NOMO-1 treated with dmso at 0.1 percent for 144 hours (cell line): ENCODE data around the gene PRELID3B.
"Not testable (repeated sequence)": the region's sequence is repeated elsewhere in the genome, so short reads cannot be mapped to it uniquely, and the experiment has no call there.

Source experiments
- DNase-seq: peaks from one replicate; lab custom pipeline; 2025; ENCODE audit not compliant: unreplicated experiment; lab: John Stamatoyannopoulos, UW

The PRELID3B gene

DNA sequence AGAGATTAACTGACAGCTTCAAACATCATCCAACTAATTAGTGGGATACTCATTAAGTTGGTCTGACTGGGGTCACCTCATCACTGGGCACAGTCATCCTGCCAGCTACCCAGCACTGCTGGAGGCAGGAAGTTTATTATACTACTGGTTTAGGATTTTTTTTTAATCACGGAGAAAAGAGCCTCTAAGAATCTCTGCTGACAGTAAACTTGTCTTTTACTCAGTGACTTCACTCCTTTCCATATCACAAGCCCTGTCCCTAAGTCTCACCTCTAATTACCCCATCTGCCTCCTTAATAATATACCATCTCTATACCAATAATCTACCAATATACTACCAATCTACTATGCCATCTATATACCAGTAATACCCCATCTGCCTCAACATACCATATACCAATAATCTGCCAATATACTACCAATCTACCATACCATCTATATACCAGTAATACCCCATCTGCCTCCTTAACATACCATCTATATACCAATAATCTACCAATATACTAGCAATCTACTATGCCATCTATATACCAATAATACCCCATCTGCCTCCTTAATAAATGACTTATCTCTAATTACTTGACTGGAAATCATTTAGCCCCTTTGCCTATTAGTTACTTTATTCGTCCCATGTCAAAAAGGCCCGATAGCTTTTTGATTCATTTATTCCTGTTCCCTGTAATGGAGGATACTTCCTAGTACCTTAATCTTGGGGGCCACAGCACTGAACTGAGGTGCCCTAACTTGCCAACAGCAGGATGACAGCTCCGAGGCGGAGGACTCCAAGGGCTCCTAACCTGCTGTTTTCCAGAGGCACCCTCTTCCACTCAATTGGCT, 15.5 kb downstream of the PRELID3B start:
- DNase-seq, result no peak

DNA sequence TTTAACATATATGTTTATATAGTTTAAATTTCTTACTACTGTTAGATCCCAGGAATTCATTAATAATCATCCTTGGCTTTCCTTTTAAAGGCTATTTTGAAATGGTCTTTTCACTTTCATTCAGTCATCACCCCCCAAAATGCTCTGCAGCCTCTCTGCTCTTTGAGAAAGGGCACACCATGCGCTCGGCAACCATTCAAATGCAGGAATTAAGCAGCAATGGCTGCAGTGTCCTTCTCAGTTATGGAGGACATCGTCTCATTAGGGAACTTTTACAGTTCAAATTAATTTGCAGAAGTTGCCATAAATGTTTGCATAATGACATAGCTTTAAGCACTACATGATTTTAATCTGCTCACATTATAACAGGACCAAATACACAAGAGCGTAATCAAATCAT, 17.1 kb downstream of the PRELID3B start:
- DNase-seq, result no peak

DNA sequence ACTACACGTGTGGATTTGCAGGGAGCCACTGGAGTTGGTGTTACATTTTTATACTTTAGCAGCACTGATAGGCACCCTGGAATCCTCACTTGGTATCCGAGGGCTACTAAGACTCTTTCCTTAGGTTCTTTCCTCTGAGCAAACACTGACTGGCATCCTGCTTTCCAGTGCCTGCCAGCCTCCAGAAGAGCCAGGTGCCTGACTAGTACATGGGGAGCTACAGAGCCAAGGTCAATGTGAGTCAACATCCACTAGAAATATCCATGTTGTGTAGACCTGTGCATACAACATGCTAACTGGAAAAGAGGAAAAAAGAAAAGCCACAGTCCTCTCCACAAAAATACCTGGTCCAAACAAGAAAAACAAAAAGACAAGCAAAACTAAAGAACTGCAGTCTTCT, 17.5 kb downstream of the PRELID3B start:
- no peak for DNase-seq

DNA sequence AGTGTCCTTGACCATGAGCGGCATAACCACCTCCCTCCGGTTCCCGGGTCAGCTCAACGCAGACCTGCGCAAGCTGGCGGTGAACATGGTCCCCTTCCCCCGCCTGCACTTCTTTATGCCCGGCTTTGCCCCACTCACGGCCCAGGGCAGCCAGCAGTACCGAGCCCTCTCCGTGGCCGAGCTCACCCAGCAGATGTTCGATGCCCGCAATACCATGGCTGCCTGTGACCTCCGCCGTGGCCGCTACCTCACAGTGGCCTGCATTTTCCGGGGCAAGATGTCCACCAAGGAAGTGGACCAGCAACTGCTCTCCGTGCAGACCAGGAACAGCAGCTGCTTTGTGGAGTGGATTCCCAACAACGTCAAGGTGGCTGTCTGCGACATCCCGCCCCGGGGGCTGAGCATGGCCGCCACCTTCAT, 18.5 kb downstream of the PRELID3B start:
- no peak for DNase-seq

DNA sequence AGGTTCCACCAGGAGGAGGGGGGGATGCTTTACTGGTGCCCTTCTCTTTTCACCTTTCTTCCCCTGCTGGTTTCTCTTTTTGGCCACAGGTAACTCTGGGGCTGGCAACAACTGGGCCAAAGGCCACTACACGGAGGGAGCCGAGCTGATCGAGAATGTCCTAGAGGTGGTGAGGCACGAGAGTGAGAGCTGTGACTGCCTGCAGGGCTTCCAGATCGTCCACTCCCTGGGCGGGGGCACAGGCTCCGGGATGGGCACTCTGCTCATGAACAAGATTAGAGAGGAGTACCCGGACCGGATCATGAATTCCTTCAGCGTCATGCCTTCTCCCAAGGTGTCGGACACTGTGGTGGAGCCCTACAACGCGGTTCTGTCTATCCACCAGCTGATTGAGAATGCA, 19.0 kb downstream of the PRELID3B start:
- no peak for DNase-seq

DNA sequence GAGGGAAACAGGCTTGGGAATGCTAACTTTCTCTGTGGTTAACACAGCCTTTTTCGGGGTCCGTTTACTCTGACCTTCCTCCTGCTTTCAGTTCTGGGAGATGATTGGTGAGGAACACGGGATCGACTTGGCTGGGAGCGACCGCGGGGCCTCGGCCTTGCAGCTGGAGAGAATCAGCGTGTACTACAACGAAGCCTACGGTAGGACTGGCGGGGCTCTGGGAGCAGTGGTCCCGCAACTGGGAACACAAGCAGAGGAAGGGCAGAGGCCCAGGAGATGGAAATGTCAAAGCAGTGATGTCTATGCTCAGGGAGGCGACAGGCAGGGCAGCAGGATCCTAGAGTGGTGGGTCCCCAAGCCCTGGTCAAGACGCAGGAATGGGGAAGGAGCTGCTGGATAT, 19.8 kb downstream of the PRELID3B start:
- no peak for DNase-seq

DNA sequence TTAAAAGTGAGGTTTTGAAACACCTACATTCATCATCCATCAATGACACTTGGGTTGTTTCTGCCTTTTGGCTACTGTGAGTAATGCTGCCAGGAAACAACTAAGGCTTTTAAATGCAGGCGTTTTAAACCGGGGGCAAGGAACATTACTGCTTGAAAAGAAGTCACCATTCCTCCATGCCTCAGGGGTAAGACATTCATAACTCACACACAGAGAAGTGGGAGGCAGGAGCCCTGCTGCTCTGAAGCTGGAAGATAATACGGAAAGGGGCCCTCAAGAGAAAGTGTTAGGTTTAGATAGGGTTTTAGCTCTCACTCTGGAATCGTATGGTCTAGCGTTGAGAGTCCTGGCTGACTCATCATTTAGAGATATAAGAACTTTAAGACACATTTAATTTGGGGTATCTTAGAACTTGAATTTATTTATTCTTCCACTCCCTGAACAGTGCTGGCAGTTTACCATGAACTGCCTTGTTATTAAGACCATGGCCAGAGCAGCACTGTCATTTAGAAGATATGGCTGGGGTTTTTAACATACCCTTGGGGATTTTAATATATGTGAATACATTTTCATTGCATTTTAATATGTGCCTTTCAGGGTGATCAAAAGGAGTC, 21.5 kb downstream of the PRELID3B start:
- DNase-seq, result no peak

DNA sequence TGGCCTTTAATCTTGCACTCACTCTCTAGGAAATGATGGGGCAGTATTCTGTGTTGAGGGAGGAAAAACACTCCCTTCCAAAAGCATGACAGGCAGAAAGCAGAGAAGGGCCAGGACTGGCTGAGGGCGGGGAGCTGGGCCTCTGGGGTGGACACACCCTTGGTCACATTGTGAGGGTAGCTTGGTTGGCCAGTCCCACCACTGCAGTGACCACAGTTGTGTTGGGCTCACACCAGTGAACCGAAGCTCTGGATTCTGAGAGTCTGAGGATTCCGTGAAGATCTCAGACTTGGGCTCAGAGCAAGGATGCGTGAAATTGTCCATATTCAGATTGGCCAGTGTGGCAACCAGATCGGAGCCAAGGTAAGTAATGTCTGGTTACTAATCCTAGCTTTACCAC, 23.4 kb downstream of the PRELID3B start, which contains the start of gene TUBB1:
Gene TUBB1, plus strand, starts transcription at position 213 of the 400 bp plus-strand sequence. Its CDS starts 94 bp downstream, at position 307.
- no peak for DNase-seq

DNA sequence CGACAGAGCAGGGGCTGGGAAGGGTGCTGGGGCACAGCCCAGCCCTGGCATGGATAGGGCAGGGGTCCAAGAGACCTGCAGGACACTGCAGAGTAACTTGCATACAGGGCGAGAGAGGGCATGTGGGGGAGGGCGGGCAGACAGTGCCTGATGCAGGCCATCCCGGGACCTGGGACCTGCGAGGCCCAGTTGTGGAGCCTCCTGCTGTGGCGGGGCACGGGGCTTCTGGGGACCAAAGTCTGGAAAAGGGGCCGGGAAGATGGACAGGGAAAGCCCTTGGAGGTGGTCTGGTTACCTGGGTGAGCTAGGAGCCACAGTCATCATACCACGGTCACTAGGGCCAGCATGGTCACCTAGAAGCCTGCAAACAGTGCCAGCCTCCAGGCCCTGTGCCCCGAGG, 23.8 kb downstream of the PRELID3B start:
- no peak for DNase-seq

DNA sequence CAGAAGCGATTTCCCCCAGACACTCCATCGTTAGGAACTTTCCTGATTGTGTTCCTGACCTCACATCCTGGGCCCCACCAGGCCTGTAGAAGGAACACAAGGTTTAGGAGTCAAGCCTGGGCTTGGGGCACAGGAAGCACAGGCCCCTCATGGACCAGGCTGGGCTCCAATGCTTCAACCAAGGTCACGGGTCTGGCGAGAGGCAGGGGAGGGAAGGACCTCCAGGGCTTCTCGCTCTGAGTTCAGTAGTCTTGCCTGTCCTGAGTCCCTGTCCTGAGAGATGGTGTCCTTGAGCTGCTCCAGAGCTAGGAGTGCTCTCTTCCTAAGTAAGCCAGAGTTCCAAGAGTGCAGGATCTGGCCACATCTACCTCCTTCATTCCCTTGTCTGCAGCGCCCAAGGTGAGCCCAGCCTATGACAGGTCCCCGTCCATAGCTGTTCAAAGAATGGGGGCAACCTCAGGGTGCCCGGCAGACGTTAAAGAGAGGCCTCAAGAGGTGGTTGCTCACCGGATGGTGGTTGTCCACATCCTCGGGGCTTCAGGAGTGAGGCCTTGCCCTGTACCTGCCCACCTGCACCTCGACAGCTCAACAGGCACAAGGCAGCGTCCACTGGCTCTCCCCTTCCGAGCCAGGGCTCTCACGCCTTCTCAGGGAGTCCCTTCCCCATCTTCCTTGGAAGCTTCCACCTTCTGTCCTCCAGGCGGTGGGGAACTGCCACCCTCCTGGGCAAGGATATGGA, 24.9 kb downstream of the PRELID3B start:
- DNase-seq, result no peak

DNA sequence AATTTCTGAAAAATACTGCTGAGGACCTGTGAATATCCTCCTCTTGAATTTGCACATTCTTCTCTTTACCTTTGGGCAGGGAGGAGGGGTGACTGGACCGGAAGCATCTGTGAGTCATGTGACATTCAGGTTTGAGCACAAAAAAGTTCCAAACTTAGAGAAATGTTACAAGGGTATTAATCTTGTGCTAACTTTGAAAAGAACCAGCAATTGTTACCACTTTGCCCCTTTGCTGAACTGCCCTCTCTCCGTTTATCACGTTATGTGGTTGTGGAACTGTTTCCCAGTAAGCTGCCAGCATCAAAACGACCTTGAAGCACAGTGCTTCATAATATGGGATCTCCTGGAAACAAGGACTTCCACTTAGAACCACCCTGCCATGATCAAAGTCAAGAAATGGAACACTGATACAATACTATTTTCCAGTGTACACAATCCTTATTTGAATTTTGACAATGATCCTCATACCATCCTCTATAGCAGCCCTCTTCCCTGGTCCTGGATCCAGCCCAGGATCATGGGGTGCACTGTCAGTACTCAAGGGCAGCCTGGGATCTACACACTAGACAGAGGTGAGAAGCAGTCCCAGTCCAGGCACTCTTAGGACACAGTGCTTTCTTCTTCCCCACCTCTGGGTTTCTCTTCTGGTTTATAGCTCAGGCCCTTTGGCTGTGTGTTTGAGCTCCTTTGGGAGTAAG, 25.6 kb downstream of the PRELID3B start:
- no peak for DNase-seq

DNA sequence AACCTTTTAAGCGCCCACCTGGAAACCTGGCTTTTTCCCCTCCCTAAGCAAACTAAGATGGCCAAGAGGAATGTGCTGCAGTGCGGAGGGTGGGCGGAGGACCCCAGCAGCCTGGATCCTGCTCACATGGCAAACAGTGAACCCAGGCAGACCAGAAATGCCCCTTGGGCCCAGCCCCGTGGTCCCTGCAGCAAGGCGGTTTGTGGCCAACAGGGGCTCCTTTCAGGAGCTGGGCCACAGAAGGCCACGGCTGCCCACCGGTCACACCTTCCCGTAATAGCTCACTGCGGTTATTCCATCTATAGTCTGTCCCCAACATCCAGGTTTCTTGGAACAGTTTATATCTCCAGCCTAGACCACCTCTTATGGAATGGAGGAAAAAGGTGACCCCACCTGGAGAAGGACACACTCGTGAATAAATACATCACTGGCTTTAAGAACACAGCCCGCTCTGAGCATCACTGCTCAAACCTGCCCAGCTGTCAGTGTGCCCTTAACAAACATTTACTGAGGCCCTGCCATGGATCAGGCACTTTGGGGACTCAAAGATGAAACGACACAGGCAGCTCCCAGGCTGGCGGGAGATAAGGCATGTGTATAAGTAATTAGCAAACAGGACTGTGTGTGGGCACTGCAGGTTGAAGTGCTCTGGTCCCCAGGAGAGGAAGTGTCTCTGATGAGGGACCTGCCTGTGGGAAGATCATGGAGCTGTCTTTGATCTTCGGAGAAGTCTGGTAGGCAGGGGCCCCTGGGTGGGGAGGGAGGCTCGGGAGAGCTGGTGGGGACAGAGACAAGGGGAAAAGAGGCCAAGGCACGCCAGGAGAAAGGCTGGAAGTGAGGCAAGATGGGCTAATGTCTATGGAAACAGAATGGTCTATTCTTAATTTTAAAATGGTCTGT, 26.5 kb downstream of the PRELID3B start:
- DNase-seq, result no peak

DNA sequence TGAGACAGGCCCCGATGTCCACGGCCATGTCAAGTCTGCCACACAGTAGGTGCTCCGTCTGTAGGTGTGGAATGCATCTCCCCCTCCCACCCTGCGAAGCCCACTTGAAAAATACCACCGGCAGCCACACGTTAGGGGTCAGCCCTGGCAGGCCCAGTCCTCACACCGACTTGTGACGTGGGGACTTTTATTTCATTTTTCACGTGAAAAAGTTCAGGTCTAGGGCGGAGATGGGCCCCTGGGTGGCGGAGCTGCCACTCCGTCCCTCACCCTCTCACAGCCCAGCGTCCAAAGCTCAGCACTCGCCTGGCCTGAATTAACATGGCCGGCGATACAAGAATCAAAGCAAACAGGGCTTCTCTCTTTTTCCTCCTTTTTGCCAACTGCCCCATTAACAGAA, 27.2 kb downstream of the PRELID3B start:
- DNase-seq, result no peak

DNA sequence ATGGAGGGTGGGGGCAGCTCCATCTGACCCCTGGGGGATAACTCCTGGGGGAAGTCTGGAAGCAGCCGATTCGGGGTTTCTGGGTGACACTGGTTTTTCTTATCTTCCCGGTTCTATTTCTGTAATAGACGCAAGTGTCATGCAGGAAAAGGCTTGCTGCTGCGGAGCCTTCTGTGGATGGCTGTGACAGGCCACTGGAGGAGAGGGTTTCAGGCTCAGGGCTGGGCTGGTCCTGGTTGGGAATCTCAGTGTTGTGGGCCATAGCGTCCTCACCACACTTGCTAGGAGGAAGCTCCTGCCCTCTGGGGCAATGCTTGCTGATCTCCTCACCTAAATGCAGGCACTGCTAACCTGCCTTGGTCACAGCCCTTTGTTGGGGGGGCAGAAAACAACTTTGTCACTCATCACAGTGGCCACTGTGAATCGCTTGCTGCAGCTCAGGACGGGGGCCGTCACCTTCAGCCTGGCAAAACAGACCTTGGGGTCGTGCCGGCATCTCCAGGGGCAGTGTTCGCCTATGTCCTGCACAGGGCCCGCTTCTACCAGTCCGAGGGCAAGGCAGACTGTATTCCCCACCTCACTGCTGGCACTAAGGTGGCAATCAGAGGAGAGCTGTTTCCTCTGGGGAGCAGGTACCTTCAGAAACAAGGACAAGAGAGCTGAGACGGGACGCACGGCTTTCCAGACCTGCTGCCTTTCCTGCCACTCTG, 27.8 kb downstream of the PRELID3B start:
- no peak for DNase-seq

DNA sequence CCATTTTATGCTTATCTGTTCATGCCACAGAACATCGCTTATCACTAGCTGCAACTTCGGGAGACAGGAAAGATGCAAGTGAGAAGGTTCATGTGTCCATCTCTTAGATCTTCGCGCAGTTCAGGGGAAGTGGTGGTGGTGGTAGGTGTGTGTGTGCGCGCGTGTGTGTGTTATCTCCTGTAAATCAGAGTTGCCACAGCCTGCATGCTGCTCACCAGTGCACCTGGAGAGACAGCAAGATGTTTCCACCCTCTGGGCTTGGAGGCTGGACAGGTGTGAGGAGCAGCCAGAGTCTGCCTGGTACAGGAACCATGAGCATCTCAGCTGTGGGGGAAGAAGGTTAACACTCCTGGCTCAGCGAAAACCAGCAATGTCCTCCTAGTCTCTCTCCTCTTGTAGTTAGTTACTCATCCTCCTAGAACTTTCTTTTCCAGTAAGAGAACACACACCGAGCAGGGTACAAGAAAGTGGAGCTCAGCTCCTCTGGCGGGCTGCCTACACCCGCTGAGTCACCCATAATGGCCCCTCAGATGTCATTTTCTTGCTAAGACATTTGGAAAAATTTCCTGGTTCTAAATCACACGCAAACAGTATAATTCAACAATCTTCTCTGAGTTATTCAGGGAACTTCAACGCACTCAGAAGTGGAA, 28.5 kb downstream of the PRELID3B start:
- no peak for DNase-seq

DNA sequence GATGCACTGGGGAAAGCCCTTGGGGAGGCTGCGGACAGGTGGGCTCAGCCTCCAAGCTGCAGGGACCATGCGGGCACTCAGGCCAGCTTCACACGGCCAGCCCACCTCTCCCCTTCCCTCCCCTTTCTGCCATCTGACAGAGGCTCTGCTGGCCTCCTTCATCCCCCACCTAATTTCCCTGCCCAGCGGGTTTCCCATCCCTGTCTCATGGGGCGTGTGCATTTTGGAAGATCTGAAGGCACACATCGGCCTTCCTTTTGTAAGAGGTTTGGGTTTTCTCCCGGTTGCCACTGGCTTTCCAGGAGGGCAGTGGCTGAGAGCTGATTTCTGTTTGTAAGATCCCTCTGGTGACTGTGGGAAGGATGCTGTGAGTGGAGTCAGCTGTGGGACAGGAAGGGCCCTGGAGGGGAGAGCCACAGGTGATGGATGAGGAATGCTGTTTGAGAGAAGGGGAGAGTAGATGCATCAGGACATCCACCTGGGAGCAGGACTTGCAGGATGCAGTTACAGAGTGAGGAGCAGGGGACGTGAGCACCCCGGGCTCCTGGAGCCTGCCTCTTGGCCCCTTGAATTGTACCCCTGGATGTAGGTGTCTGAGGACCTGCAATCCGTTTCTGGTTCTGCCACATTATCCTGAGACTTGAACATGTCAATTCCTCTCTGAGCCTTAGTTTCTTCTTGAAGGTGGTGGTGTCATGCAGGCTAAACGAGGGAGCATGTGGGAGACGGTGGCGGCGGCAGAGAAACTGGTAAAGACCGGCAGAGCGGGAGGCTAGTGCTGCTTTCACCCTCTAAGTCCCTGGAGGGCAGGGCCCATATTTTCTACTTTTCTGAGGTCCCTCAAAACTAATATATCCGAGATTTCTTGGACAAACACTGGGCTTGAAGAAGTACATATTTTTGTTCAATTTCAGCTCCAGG, 29.3 kb downstream of the PRELID3B start:
- DNase-seq, result no peak

DNA sequence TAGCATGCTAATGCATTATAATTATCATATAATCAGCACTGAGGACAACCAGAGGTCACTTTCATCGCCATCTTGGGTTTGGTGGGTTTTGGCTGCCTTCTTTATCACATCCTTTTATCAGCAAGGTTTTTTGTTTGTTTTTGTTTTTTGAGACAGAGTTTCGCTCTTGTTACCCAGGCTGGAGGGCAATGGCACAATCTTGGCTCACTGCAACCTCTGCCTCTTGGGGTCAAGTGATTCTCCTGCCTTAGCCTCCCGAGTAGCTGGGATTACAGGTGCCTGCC, 30.8 kb downstream of the PRELID3B start:
- DNase-seq, result not testable (repeated sequence)
